Measurements from ENCODE around the gene TUBB. TPM values are rescaled to one million over a fixed set of nuclear protein-coding genes. Genes with fewer than 3 reads are reported as not detected.

The TUBB gene
- total RNA-seq, 1 experiment from 2014 or later = 1,719 TPM

DNA sequence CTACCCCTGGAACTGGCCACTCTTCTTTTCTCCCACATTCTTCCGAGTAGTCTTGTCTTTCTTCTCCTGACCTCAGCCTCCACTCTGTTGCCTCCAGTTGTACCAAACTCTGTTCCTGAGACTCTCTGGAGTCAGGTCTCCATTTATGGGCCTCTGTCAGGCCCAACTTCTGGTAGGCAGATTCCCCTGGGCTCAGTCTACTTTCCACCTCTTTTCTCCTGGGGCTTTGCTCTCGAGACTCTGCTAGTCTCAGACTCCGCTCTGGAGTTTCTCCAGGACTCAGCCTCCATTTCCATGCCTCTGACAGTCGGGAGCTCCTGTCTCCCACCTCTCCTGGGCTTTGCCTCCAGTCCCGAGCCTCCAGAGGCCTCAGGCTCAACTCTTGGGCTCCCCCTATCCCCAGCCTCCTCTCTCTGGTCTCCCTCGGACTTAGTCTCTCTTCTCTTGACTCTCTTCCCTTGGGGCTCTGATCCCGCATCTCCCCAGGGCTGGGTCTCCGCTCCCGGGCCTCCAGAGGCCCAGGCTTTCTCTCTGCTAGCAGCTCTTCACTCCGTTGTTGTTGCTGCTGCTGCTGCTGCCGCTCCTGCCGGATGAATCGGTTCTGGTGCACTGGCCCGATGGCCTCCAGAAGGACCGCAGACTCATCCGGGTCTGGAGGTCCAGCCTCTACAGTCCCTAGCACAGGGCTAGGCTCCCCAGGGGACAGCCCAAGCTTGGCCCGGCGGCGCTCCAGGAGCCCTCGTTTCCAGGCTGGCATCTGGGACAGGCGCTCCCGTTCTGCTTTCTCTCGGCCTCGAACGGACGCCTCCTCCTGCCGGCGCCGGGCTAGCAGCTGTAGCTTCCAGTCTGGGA, 34.8 kb upstream of the TUBB start:
- Histone ChIP-seq H4K20me1 (ENCODE audit: control insufficient read depth, insufficient read depth, insufficient read length) (no peaks in the 10 kb centered on the region), H3K23me2 (ENCODE audit: insufficient read length, low read depth, low read length, poor library complexity, severe bottlenecking) (peaks cover 29% of the 10 kb centered on the region), H4K8ac (replicated peaks; ENCODE audit: insufficient read length, low read depth, low read length) (no peak overlapping the region), H3K4ac (ENCODE audit: low read depth, low read length) (no peak overlapping the region), H2BK12ac (ENCODE audit: insufficient read length, low read depth, low read length) (no peak overlapping the region), H3K18ac (ENCODE audit: insufficient read length, low read depth, low read length) (no peak overlapping the region), H3K4me2 (ENCODE audit: insufficient read depth, insufficient read length, low read length) (peak overlapping the region; percentile 74), H3K4me1 (ENCODE audit: insufficient read depth, low read length) (peaks cover 17% of the 10 kb centered on the region; the same call in 1 of the 2 replicates), H3K27ac (ENCODE audit: insufficient read length, low read depth, low read length) (no peak overlapping the region), H3K14ac (ENCODE audit: insufficient read depth, low read length) (no peak overlapping the region; the same call in 1 of the 2 replicates), H2BK5ac (ENCODE audit: insufficient read length, low read length) (no peak overlapping the region), H3K9ac (ENCODE audit: extremely low read depth, insufficient read length, low read length) (no peak overlapping the region), H3T11ph (ENCODE audit: low read length) (no peak overlapping the region), H2AFZ (ENCODE audit: low read length) (no peak overlapping the region), H3K27me3 (ENCODE audit: insufficient read depth, low read length) (no peaks in the 10 kb centered on the region), H3K23ac (ENCODE audit: insufficient read length, low read depth, low read length) (no peak overlapping the region), H4K91ac (ENCODE audit: insufficient read length, low read depth, low read length) (no peak overlapping the region), H3K9me3 (ENCODE audit: control insufficient read depth, low read depth, low read length) (no peaks in the 10 kb centered on the region), H2AK5ac (ENCODE audit: insufficient read length, low read length) (no peak overlapping the region), H2BK20ac (ENCODE audit: low read depth, low read length, poor library complexity, severe bottlenecking) (no peak overlapping the region), H4K5ac (ENCODE audit: insufficient read length, low read depth, low read length) (no peak overlapping the region), H2BK15ac (ENCODE audit: low read depth, low read length) (no peak overlapping the region), H3K56ac (ENCODE audit: insufficient read length, low read depth, low read length) (no peak overlapping the region), H2BK120ac (ENCODE audit: low read depth, low read length, poor library complexity, severe bottlenecking) (no peak overlapping the region), H3K79me1 (ENCODE audit: insufficient read depth, low read depth, low read length, poor library complexity, severe bottlenecking) (no peaks in the 10 kb centered on the region), H3K79me2 (ENCODE audit: insufficient read depth, low read length) (peaks cover 2% of the 10 kb centered on the region; the same call in 1 of the 2 replicates)
- WGBS (ENCODE audit: extremely low coverage, insufficient read length, low lambda C conversion rate) = no CpG with 5 or more reads among the region's 29 CpGs
- H3K9me3 Mint-ChIP-seq = no peaks in the 10 kb centered on the region; a peak in 1 of 5 replicates
- peaks cover 7 to 27% (median 18%) of the 10 kb centered on the region in 3 experiments; a peak in 6 of 7 replicates for H3K36me3 Mint-ChIP-seq (ENCODE audit: insufficient read depth in 1 of 3, low read depth in 3 of 3)
- peaks cover 3% of the 10 kb centered on the region; the same call in 1 of the 2 replicates for H3K27me3 Mint-ChIP-seq (ENCODE audit: low read depth)
- peak; percentile 45 for DNase-seq
- peak overlapping the region; percentile 86 to 88 for H3K4me3 Mint-ChIP-seq
- H3K27ac Mint-ChIP-seq = peak overlapping the region in 1 of 3 experiments; percentile 14; a peak in 2 of 7 replicates
- TF ChIP-seq, protein P1, sequence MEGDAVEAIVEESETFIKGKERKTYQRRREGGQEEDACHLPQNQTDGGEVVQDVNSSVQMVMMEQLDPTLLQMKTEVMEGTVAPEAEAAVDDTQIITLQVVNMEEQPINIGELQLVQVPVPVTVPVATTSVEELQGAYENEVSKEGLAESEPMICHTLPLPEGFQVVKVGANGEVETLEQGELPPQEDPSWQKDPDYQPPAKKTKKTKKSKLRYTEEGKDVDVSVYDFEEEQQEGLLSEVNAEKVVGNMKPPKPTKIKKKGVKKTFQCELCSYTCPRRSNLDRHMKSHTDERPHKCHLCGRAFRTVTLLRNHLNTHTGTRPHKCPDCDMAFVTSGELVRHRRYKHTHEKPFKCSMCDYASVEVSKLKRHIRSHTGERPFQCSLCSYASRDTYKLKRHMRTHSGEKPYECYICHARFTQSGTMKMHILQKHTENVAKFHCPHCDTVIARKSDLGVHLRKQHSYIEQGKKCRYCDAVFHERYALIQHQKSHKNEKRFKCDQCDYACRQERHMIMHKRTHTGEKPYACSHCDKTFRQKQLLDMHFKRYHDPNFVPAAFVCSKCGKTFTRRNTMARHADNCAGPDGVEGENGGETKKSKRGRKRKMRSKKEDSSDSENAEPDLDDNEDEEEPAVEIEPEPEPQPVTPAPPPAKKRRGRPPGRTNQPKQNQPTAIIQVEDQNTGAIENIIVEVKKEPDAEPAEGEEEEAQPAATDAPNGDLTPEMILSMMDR (conservative IDR thresholded peaks at IDR 0.05) = no peak
- H3K4me1 Mint-ChIP-seq = peaks cover 68 to 72% of the 10 kb centered on the region in 2 experiments
